ENCODE measurements around the gene FARP1. TPM values are rescaled to one million over a fixed set of nuclear protein-coding genes. Genes with fewer than 3 reads are reported as not detected.

Gene FARP1
- total and polyA plus RNA-seq, 10 of the 15 experiments (the other 5 are each of a cell fraction or from before 2014, with no cell fraction given) = 0.17 to 6.9 (median 0.68) TPM

GRCh38 chr13:98377635-98378378 lies 234.9 kb downstream of the FARP1 start:
- no peaks in the 10 kb centered on the region; a peak in 1 of 4 replicates for H3K36me3 ChIP-seq (ENCODE audit: control insufficient read depth in 2 of 2, insufficient read depth in 2 of 2, low read length in 1 of 2)
- H3K9ac ChIP-seq (ENCODE audit: control insufficient read depth, insufficient read depth, low read length) = no peak overlapping the region
- DNase-seq (ENCODE audit: low read depth, low spot score) (no peak), FAIRE-seq (no peak), ATAC-seq (no peak)
- H3K27ac ChIP-seq (ENCODE audit: control insufficient read depth, insufficient read depth) = no peak overlapping the region
- no TSS peak for BruUV-seq (replicated peaks)
- TF ChIP-seq NR2C1 (IDR thresholded peaks at IDR 0.05) (no peak), POU2F2 (IDR thresholded peaks at IDR 0.05; ENCODE audit: borderline replicate concordance, low read depth, low read length) (no peak), POLR2A (IDR thresholded peaks at IDR 0.05; ENCODE audit: low read depth, low read length) (no peak), STAT3 (IDR thresholded peaks at IDR 0.05; ENCODE audit: low read depth, low read length) (no peak), JUND (IDR thresholded peaks at IDR 0.05; ENCODE audit: low read depth, low read length) (no peak), ATF3 (IDR thresholded peaks at IDR 0.05; ENCODE audit: borderline replicate concordance, extremely low read depth, low read depth, low read length) (no peak), ZNF24 (IDR thresholded peaks at IDR 0.05) (no peak), ZBTB11 (CRISPR knock-in tag; IDR thresholded peaks at IDR 0.05) (no peak)
- no peaks in the 10 kb centered on the region for H3K4me1 ChIP-seq (ENCODE audit: control insufficient read depth, insufficient read depth, low read length)
- H3K27me3 ChIP-seq (replicated peaks in 1 of 2; ENCODE audit: control insufficient read depth in 2 of 2, insufficient read depth in 2 of 2, low read length in 1 of 2) = no peaks in the 10 kb centered on the region
- SMC1A ChIA-PET (ENCODE audit: uncharacterized antibody, unreplicated experiment) = no interaction called here
- no peaks in the 10 kb centered on the region for H4K20me1 ChIP-seq (ENCODE audit: control insufficient read depth, insufficient read depth)
- intact Hi-C loops (cut with micrococcal nuclease; ENCODE audit: unreplicated experiment) = no loop called here
- POLR2A ChIA-PET = interaction anchor here (0.5 kb wide), 1 partner anchor 319 kb away, joined by 3 read pairs; no protein-coding TSS in a partner anchor
- H3K79me2 ChIP-seq (ENCODE audit: control insufficient read depth, insufficient read depth, low read length) = no peaks in the 10 kb centered on the region
- WGBS (ENCODE audit: insufficient coverage, insufficient replicate concordance, low lambda C conversion rate, missing lambda C conversion rate) = 44% methylated on average over 13 of the region's 13 CpGs
- no peak overlapping the region for H3K4me2 ChIP-seq (ENCODE audit: control insufficient read depth, insufficient read depth)
- H3K4me3 ChIP-seq = no peak overlapping the region
- RAD21 ChIA-PET (ENCODE audit: unreplicated experiment) = no interaction called here
- H3K9me3 ChIP-seq (replicated peaks; ENCODE audit: control insufficient read depth, insufficient read depth, low read length) = no peaks in the 10 kb centered on the region; the same call in 2 of the 3 replicates
- no peak overlapping the region for H2AFZ ChIP-seq (ENCODE audit: control insufficient read depth, low read depth, low read length)
- CTCF ChIA-PET = no interaction called here
- in situ Hi-C loops (cut with MboI) = no loop called here
